Smooth muscle cell (in vitro differentiated cells): ENCODE measurements around the gene RNF220. TPM values are rescaled to one million over a fixed set of nuclear protein-coding genes. Genes with fewer than 3 reads are reported as not detected.

ENCODE experiments used
- DNase-seq: peaks from one replicate; lab custom pipeline; 2025; ENCODE audit not compliant: unreplicated experiment; lab: John Stamatoyannopoulos, UW
- H2AFZ ChIP-seq: fragments of 200-600 bp; sonication (generic); 2 replicates; pipeline ENCODE4 v1.6.0; 2016; ENCODE audit warnings: antibody characterized with exemption, low read depth, mild to moderate bottlenecking
- H3F3A ChIP-seq: fragments of 200-600 bp; sonication (generic); 2 replicates; pipeline ENCODE4 v1.6.0; 2017; ENCODE audit warnings: antibody characterized with exemption, low read depth
- H3K27ac ChIP-seq: fragments of 200-600 bp; sonication (generic); 2 replicates; pipeline ENCODE4 v1.5.1; 2016; ENCODE audit warnings: low read depth, mild to moderate bottlenecking
- H3K27me3 ChIP-seq: fragments of 200-600 bp; sonication (generic); 2 replicates; pipeline ENCODE4 v1.6.1; 2016; ENCODE audit warnings: low read depth, mild to moderate bottlenecking
- H3K36me3 ChIP-seq: fragments of 200-600 bp; sonication (generic); 2 replicates; pipeline ENCODE4 v1.5.1; 2016; ENCODE audit warnings: low read depth
- H3K4me1 ChIP-seq: fragments of 200-600 bp; sonication (generic); 2 replicates; pipeline ENCODE4 v1.5.1; 2016; ENCODE audit warnings: low read depth
- H3K4me2 ChIP-seq: fragments of 200-600 bp; sonication (generic); 2 replicates; pipeline ENCODE4 v1.6.0; 2016; ENCODE audit warnings: mild to moderate bottlenecking
- H3K4me3 ChIP-seq: fragments of 200-600 bp; sonication (generic); 2 replicates; pipeline ENCODE4 v1.5.1; 2016; ENCODE audit warnings: mild to moderate bottlenecking
- H3K79me2 ChIP-seq: fragments of 200-600 bp; sonication (generic); 2 replicates; pipeline ENCODE4 v1.6.0; 2016; ENCODE audit warnings: low read depth, mild to moderate bottlenecking
- H3K9ac ChIP-seq: fragments of 200-600 bp; sonication (generic); 2 replicates; pipeline ENCODE4 v1.6.0; 2016; ENCODE audit warnings: low read depth
- H3K9me3 ChIP-seq: fragments of 200-600 bp; sonication (generic); replicated peaks from 2 replicates; pipeline ENCODE4 v1.5.1; 2016; ENCODE audit warnings: low read depth
- H4K20me1 ChIP-seq: fragments of 200-600 bp; sonication (generic); 2 replicates; pipeline ENCODE4 v1.6.0; 2016; ENCODE audit warnings: low read depth
- WGBS: methylation state at CpG from one replicate; pipeline ENCODE4 v1.1.7; 2016; ENCODE audit warnings: low lambda C conversion rate; 5-methylcytosine and 5-hydroxymethylcytosine counted together
- polyA plus RNA-seq: library from polyadenylated mRNA; unstranded; fragments of >200 nt; fragmentation: Nextera tagmentation; extraction: Ambion mirVana; gene quantifications from 2 replicates; pipeline ENCODE4 v1.2.1, GENCODE V29; 2016
- total RNA-seq: library from RNA; depleted of rRNA; stranded (reverse); fragments of >200 nt; gene quantifications from 2 replicates; pipeline ENCODE4 v1.2.3, GENCODE V29; 2014
- TF ChIP-seq, protein P1 (sequence below): fragments of 200-600 bp; sonication (generic); IDR thresholded peaks from 2 replicates; pipeline ENCODE4 v1.5.1; 2017; ENCODE audit warnings: borderline replicate concordance, mild to moderate bottlenecking, antibody characterized with exemption; ENCODE audit not compliant: insufficient read depth, poor library complexity, severe bottlenecking

RNF220 gene
- total and polyA plus RNA-seq, 2 experiments from 2014 or later: 65.8 to 71.1 TPM

DNA sequence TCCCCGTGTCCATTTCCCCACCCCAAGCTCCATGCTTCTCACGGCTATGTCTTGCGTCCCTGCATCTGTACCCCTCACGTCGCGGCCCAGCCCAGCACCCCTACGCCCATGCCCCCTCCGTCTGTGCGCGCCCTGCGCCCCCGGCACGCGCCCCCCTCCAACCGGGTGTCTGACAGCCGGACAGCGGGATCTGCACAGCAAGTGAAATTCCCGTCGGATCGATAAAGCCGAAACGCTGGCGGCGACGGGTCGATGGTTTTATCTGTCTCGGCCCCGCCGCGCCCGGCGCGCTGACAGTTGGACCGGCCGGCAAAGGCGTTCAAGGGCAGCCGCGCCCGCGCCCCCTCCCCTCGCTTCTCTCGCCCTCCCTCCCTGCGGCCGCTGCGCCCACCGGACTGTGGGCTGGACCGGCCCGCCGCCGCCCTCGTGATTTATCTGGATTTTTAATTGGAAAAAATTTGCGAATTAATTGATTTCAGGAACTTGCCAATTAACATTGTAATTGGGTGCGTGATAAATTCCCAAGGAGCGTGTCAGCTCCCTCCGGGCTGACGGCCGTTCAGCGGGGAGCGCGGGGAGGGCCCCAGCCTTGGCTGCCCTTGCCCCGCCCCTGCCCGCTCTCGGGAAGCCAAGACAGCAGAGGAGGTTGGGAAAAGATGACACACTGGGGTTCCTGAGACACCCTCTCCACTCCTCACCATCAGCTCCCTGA, 212.1 kb downstream of the RNF220 start:
- Histone ChIP-seq H3K9ac (no peak overlapping the region), H3K4me1 (peaks cover 6% of the 10 kb centered on the region), H3K4me3 (peak overlapping the region; percentile 51), H3F3A (no peaks in the 10 kb centered on the region), H3K9me3 (no peaks in the 10 kb centered on the region), H3K4me2 (peak overlapping the region; percentile 92), H3K36me3 (no peaks in the 10 kb centered on the region), H3K27ac (no peak overlapping the region), H3K79me2 (no peaks in the 10 kb centered on the region), H2AFZ (peak overlapping the region; percentile 52), H3K27me3 (peaks cover 29% of the 10 kb centered on the region), H4K20me1 (no peaks in the 10 kb centered on the region)
- peak; percentile 10 for DNase-seq
- TF ChIP-seq, protein P1, sequence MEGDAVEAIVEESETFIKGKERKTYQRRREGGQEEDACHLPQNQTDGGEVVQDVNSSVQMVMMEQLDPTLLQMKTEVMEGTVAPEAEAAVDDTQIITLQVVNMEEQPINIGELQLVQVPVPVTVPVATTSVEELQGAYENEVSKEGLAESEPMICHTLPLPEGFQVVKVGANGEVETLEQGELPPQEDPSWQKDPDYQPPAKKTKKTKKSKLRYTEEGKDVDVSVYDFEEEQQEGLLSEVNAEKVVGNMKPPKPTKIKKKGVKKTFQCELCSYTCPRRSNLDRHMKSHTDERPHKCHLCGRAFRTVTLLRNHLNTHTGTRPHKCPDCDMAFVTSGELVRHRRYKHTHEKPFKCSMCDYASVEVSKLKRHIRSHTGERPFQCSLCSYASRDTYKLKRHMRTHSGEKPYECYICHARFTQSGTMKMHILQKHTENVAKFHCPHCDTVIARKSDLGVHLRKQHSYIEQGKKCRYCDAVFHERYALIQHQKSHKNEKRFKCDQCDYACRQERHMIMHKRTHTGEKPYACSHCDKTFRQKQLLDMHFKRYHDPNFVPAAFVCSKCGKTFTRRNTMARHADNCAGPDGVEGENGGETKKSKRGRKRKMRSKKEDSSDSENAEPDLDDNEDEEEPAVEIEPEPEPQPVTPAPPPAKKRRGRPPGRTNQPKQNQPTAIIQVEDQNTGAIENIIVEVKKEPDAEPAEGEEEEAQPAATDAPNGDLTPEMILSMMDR: no peak
- 3% methylated on average over 53 of the region's 63 CpGs for WGBS

GRCh38 chr1:44617703-44618029, 212.6 kb downstream of the RNF220 start:
- Histone ChIP-seq H3K36me3 (no peaks in the 10 kb centered on the region), H2AFZ (no peak overlapping the region), H3K27me3 (peaks cover 29% of the 10 kb centered on the region), H3K4me2 (peak overlapping the region; percentile 92), H3K4me1 (peaks cover 6% of the 10 kb centered on the region), H3K9ac (no peak overlapping the region), H3K27ac (no peak overlapping the region), H3K79me2 (no peaks in the 10 kb centered on the region), H3K9me3 (no peaks in the 10 kb centered on the region), H3K4me3 (peak overlapping the region; percentile 51), H4K20me1 (no peaks in the 10 kb centered on the region), H3F3A (no peaks in the 10 kb centered on the region)
- 88% methylated on average over 1 of the region's 1 CpG for WGBS
- no peak for DNase-seq
- TF ChIP-seq, protein P1: no peak

DNA sequence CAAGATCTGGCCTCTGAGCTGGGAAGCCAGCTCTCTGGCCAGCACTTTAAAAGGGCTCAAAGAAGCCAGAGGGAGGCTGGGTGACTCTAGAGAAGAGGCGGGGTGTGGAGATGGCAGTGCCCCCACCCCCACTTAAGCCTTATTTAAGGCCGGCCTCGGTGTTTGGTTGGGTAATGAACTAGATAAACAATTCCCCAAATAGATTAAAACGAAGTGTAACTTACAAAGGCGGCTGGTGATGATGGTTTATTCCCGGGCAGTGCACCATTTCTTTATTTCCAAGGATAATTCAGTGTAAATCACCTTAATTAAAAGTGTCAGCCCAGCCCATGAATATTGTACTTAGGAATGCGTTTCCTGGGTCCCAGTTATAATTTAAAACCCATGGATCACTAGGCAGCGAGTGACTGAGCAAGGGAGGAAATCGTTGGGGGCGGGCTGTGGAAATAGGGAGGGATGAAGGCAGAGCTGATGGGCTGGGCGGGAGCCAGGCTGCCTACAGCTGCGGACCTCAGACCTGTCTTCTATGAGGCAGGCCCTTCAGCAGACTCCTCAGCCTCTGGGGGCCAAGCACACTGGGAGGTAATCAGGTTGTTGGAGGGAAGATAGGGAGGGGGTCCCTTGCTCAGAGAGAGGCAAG, 214.3 kb downstream of the RNF220 start:
- peaks cover 6% of the 10 kb centered on the region for H3K4me1 ChIP-seq
- no peak overlapping the region for H3K4me2 ChIP-seq
- no peaks in the 10 kb centered on the region for H3K79me2 ChIP-seq
- H2AFZ ChIP-seq: no peak overlapping the region
- H3K4me3 ChIP-seq: no peak overlapping the region
- H3K27me3 ChIP-seq: peaks cover 29% of the 10 kb centered on the region
- TF ChIP-seq, protein P1: no peak
- H3K9me3 ChIP-seq: no peaks in the 10 kb centered on the region
- H3K27ac ChIP-seq: no peak overlapping the region
- WGBS: 64% methylated on average over 12 of the region's 12 CpGs
- H3K36me3 ChIP-seq: no peaks in the 10 kb centered on the region
- no peak for DNase-seq
- H3K9ac ChIP-seq: no peak overlapping the region
- H4K20me1 ChIP-seq: no peaks in the 10 kb centered on the region
- no peaks in the 10 kb centered on the region for H3F3A ChIP-seq
